ENCODE data around the gene CELF4.

DNA sequence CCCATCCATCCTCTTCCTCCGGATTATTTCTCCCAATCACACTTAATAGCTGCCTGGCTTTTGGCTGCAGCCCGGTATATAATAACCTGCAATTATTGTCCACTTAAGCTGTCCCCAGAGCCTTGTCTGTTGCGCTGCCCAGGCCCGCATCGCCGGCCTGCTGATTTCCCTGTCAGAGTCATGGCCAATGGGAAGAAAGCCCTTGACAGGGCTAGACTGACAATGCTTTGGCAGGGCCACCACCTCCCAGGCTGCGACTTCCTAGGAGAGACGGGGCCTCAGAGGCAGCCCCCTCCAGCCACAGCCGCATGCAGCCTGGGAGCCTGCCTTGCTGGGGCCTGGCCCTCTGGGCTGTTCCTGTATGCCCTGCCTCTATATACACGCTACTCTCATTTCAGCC lies 10.0 kb upstream of the CELF4 start:
- TF ChIP-seq, protein P1, sequence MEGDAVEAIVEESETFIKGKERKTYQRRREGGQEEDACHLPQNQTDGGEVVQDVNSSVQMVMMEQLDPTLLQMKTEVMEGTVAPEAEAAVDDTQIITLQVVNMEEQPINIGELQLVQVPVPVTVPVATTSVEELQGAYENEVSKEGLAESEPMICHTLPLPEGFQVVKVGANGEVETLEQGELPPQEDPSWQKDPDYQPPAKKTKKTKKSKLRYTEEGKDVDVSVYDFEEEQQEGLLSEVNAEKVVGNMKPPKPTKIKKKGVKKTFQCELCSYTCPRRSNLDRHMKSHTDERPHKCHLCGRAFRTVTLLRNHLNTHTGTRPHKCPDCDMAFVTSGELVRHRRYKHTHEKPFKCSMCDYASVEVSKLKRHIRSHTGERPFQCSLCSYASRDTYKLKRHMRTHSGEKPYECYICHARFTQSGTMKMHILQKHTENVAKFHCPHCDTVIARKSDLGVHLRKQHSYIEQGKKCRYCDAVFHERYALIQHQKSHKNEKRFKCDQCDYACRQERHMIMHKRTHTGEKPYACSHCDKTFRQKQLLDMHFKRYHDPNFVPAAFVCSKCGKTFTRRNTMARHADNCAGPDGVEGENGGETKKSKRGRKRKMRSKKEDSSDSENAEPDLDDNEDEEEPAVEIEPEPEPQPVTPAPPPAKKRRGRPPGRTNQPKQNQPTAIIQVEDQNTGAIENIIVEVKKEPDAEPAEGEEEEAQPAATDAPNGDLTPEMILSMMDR (optimal IDR thresholded peaks at IDR 0.05 in 1 of 3, IDR thresholded peaks at IDR 0.05 in 1 of 3, conservative IDR thresholded peaks at IDR 0.05 in 1 of 3; ENCODE audit: extremely low read depth in 1 of 3, insufficient read depth in 2 of 3, low read length in 3 of 3): no peak
- no peak for TF ChIP-seq EZH2 (IDR thresholded peaks at IDR 0.05; ENCODE audit: low read length)

Measured in keratinocyte (primary cell).